Measurements from ENCODE around the gene SLC24A4.

The SLC24A4 gene

DNA sequence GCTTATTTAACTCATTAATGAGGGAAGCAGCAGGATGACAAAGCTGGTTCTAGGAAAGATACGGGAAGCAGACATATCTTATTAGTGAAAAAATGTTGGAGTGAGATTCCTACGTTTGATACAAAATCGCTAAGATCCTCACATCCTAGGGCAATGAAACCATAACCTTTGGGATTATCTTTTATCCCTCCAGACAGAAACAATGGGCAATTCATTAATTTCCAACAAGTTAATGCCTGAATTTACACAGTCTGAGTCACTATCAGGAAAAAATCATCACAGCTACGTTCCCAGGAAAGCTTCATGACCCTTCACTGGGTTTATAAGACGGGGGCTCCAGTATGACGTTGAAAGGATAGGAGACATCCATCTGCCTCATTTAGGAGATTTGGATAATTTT lies 45.0 kb downstream of the SLC24A4 start:
- DNase-seq (ENCODE audit: low read depth, low spot score), result no peak

DNA sequence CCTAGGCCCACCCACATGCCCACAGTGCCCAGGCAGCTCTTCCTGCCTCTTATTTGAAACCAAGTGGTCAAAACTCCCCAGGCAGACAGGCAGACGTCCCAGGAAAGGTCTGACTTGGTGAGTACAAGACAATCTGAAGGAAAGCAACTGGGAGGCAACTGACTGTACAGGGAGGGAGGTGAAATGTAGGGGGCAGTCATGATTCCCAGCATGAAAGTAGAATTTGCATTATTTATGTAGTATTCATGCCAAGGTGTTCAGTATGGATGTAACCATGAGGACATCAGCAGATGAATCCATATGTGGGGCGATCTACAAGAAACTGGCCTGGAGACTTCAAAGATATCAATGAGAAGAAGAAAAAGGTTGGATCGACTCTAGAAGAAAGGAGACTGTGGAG lies 46.1 kb downstream of the SLC24A4 start:
- DNase-seq (ENCODE audit: low read depth, low spot score), result no peak

- DNase-seq (ENCODE audit: low read depth, low spot score), result no peak
Observed at GRCh38 chr14:92372230-92372629, 49.3 kb downstream of the SLC24A4 start.

- no peak for DNase-seq (ENCODE audit: low read depth, low spot score)
Observed at GRCh38 chr14:92373336-92373735, 50.4 kb downstream of the SLC24A4 start.

- no peak for DNase-seq (ENCODE audit: low read depth, low spot score)
Observed at GRCh38 chr14:92380131-92380530, 57.2 kb downstream of the SLC24A4 start.

DNA sequence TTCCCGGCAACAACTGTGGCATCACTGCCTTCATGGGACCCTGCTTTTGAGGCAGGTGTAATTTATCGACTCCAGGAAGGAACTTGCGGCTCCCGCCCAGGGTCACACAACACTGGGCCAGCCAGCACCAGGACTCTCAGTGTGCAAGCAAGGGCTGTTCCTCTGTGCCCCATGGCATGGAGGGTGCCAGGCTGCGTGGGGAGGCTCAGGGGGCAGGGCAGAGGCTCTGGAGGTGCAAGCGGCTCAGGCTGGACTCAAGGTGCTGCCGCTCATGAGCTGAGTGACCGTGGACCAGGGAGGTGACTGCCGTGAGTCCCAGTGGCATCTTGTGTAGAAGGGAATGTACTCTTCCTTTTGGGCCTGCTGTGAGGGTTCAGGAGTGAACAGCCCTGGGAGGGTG lies 57.6 kb downstream of the SLC24A4 start:
- no peak for DNase-seq (ENCODE audit: low read depth, low spot score)

DNA sequence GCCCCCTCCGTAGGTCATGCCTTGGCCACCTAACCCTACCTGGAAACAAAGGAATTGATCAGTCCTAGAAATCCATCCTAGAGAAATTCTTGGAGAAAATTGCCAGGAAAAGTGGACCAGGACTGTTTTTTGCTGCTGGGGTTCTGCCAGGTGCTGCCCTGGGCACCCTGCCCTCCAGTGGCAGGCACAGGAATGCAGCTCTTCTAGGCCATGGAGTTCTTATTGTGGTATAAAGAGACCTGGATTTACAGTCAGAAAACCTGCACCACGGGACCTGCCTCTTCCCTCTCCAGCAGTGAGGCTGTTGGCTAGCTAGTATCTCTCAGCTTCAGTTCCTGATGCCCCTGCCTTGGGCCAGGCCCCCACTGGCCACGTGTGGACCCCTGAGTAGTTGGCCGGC lies 59.7 kb downstream of the SLC24A4 start:
- DNase-seq (ENCODE audit: low read depth, low spot score), result no peak

DNA sequence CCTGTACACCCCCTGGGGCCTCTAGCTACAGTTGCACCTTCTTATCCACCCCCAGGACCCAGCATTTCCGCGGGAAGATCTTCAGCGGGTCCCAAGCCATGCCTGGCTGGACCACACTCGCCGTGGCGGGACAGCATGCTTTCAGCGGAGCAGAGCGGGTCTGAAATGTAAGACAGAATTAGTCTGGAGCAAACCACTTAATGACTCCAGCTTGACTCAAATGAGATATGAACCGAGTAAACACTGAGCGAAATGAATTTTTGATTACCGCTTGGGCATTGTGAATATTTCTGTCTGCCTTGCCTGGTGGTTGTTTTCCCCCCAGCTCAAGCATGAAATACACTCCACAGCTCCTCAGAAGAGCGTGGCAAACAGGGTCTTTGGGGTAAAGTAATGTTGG lies 60.8 kb downstream of the SLC24A4 start:
- no peak for DNase-seq (ENCODE audit: low read depth, low spot score)

DNA sequence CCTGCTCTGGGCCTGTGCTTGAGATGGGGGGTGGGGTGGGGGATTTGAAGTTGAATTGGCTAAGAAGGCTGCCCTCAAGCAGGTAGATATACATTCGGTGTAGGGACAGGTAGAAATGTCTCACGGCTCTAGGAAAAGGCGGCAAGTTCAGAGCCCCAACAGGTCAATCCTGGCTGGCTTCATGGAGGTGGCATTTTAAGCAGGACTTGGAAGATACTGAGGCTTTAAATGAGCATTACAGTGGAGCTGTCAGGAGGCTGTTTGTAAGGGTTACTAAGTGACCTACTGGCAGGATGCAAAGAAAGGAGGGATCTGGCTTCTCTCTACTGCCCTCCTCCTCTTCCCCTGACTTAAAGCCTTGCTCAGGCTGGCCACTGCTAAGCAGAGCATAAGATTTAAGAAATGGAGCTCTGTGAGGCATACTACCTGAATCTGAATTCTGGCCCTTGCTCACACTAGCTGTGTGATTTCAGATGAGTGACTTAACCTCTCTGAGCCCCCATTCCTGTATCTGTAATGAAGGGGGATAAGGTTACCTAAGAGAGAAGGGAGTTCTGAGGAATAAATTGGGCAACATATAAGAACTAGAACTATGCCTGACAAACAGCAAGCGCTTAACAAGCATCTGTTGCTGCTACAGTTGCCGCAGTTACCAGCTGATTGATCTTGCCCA lies 61.6 kb downstream of the SLC24A4 start:
- DNase-seq (ENCODE audit: low read depth, low spot score), result no peak

DNA sequence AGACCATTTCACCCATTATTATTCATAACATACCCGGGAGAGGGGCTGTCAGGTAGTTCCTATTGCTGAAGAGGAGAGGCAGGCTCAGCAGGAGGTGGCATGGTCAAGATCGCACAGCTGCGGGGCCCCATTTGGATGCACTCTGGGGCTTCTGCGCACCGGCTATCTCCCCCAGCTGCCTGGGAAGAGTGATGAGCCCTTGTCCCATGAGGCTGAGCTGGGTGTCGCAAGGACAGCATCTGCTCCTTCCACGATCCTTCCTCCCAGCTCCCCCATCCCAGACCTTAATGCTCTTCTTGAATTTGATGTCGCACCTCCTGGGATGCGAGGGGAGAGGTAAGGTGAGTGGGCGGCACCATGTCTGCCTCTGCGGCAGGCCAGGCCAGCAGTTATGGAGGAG lies 62.6 kb downstream of the SLC24A4 start:
- DNase-seq (ENCODE audit: low read depth, low spot score), result no peak

DNA sequence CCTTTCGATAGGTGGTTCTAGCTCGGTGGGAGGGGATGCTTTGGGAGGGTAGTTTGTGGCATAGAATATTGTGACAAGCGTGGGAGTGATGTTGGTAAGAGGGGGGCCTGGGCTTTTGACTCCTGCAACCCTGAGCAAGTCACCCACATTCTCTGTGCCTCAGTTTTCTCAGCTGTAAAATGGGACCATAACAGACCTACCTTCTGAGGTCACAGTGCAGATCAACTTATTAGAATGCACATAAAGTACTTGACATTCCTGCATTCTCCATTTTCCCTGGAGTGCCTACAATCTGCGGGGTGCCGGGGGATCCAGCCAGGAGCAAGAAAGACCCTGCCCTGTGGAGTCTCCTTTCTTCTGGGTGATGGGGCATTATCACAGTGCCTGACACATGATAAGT lies 63.2 kb downstream of the SLC24A4 start:
- no peak for DNase-seq (ENCODE audit: low read depth, low spot score)

- no peak for DNase-seq (ENCODE audit: low read depth, low spot score)
Observed at GRCh38 chr14:92386637-92387036, 63.7 kb downstream of the SLC24A4 start.

GRCh38 chr14:92387578-92387977 lies 64.6 kb downstream of the SLC24A4 start:
- no peak for DNase-seq (ENCODE audit: low read depth, low spot score)

- DNase-seq (ENCODE audit: low read depth, low spot score), result no peak
Observed at GRCh38 chr14:92389598-92390158, 66.7 kb downstream of the SLC24A4 start.

GRCh38 chr14:92391726-92392125 lies 68.8 kb downstream of the SLC24A4 start:
- no peak for DNase-seq (ENCODE audit: low read depth, low spot score)

DNA sequence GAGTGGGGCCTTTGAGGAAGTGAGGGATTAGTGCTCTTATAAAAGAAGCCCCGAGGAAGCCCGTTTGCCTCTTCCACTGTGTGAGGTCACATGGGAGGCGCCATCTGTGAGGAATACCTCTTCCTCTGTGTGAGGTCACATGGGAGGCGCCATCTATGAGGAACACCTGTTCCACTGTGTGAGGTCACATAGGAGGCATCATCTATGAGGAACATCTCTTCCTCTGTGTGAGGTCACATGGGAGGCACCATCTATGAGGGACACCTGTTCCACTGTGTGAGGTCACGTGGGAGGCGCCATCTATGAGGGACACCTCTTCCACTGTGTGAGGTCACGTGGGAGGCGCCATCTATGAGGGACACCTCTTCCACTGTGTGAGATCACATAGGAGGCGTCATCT lies 69.7 kb downstream of the SLC24A4 start:
- no peak for DNase-seq (ENCODE audit: low read depth, low spot score)

GRCh38 chr14:92397150-92397952 lies 74.4 kb downstream of the SLC24A4 start:
- DNase-seq (ENCODE audit: low read depth, low spot score), result no peak

DNA sequence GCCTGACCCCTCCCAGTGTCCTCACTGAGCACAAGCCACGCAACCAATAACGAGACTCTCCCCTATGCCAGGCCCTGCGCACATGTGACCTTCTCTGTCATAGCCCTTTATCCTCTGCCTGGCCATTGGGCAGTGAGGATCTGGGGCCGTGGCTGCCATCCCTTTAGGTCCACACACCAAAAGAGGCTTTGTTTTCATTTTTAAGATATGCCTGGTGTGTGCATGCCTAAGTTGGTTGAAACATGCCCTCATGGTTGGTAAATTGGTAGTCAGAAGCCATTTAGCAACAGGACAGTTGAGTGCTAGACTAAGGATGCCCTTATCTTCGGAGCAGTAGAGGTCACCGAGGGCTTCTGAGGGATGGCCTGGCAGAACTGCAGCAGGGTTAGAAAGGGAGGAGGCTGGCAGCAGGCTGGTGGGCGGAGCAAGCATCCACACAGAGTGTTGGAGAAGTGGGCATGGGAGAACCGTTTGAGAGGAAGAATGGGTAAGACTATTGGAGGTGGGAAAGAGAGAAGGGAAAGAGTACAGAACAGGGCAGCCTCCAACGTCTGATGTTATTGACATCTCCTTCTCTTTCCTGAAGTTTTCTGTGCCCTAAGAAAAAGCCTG lies 75.1 kb downstream of the SLC24A4 start:
- no peak for DNase-seq (ENCODE audit: low read depth, low spot score)

- no peak for DNase-seq (ENCODE audit: low read depth, low spot score)
Observed at GRCh38 chr14:92398888-92399636, 76.1 kb downstream of the SLC24A4 start.

GRCh38 chr14:92400579-92401444 lies 77.8 kb downstream of the SLC24A4 start:
- no peak for DNase-seq (ENCODE audit: low read depth, low spot score)

DNA sequence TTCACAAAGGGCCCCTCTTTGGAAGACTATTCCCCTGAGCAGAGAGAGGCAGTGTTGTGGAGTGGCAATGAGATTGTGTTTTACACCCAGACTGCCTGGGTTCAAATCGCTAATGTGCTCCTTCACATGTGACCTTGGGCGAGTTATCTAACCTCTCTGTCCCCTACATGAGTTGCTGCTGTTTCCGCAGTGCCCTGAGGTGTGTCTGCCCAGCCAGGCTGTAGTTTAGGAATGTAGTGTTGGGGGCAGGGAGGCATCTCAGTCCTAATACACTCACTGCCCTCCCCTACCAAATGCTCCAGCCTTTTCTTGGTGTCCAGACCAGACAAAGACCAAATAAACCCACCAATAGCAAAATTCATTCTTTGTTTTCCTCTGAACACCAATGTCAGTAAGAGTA lies 78.6 kb downstream of the SLC24A4 start:
- no peak for DNase-seq (ENCODE audit: low read depth, low spot score)

Measured in brain pericyte (primary cell).